Fibroblast of peridontal ligament (primary cell): Measurements from ENCODE around the gene CNNM2.
"Not testable (repeated sequence)": the region's sequence is repeated elsewhere in the genome, so short reads cannot be mapped to it uniquely, and the experiment has no call there.

Experiments
- DNase-seq: peaks from one replicate; pipeline ENCODE4 v3.0.0-alpha.2; 2010; ENCODE audit errors: extremely low read depth

The CNNM2 gene

GRCh38 chr10:102926842-102927241 is 8.7 kb downstream of the CNNM2 start:
- DNase-seq, result no peak

GRCh38 chr10:102927311-102928010 is 9.4 kb downstream of the CNNM2 start:
- no peak for DNase-seq

GRCh38 chr10:102928442-102928841 is 10.3 kb downstream of the CNNM2 start:
- DNase-seq, result not testable (repeated sequence)

- no peak for DNase-seq
Measured at GRCh38 chr10:102930720-102931119, 12.6 kb downstream of the CNNM2 start.

- DNase-seq, result no peak
Measured at GRCh38 chr10:102931643-102932042, 13.5 kb downstream of the CNNM2 start.

GRCh38 chr10:102935505-102935904 is 17.4 kb downstream of the CNNM2 start:
- no peak for DNase-seq

- no peak for DNase-seq
Measured at GRCh38 chr10:102935939-102936605, 18.0 kb downstream of the CNNM2 start.

GRCh38 chr10:102941401-102941800 is 23.3 kb downstream of the CNNM2 start:
- no peak for DNase-seq

- no peak for DNase-seq
Measured at GRCh38 chr10:102945449-102945848, 27.4 kb downstream of the CNNM2 start.

GRCh38 chr10:102945962-102946361 is 27.9 kb downstream of the CNNM2 start:
- no peak for DNase-seq

- DNase-seq, result no peak
Measured at GRCh38 chr10:102946992-102947391, 28.9 kb downstream of the CNNM2 start.

- no peak for DNase-seq
Measured at GRCh38 chr10:102948176-102948575, 30.1 kb downstream of the CNNM2 start.

GRCh38 chr10:102948786-102949185 is 30.7 kb downstream of the CNNM2 start:
- DNase-seq, result no peak

- DNase-seq, result no peak
Measured at GRCh38 chr10:102949916-102950315, 31.8 kb downstream of the CNNM2 start.

GRCh38 chr10:102951316-102951715 is 33.2 kb downstream of the CNNM2 start:
- DNase-seq, result no peak

- DNase-seq, result no peak
Measured at GRCh38 chr10:102959360-102959759, 41.3 kb downstream of the CNNM2 start.

- DNase-seq, result no peak
Measured at GRCh38 chr10:102960157-102960556, 42.1 kb downstream of the CNNM2 start.

GRCh38 chr10:102962267-102962666 is 44.2 kb downstream of the CNNM2 start:
- no peak for DNase-seq

- peak; percentile 14 for DNase-seq
Measured at GRCh38 chr10:102962951-102963755, 45.1 kb downstream of the CNNM2 start.

- DNase-seq, result no peak
Measured at GRCh38 chr10:102963756-102964025, 45.6 kb downstream of the CNNM2 start.

- not testable (repeated sequence) for DNase-seq
Measured at GRCh38 chr10:102964064-102964463, 46.0 kb downstream of the CNNM2 start.

GRCh38 chr10:102964713-102965112 is 46.6 kb downstream of the CNNM2 start:
- DNase-seq, result no peak

GRCh38 chr10:102965311-102965851 is 47.3 kb downstream of the CNNM2 start:
- DNase-seq, result no peak
